Ovary (tissue), 3 donors: ENCODE measurements around the gene SPINK9.

Experiments used
- CTCF ChIP-seq, 3 donors: fragments of 450-650 bp in 2 of 3; fragments of 200-600 bp in 1 of 3; IDR thresholded peaks; one replicate each; pipeline versions ENCODE4 v1.5.1 to v1.8.0; 2016 to 2022; ENCODE audit warnings: antibody characterized with exemption in 3 of 3, mild to moderate bottlenecking in 1 of 3
- POLR2A ChIP-seq: fragments of 450-650 bp; IDR thresholded peaks from one replicate; pipeline ENCODE4 v1.6.1; 2017; ENCODE audit warnings: antibody characterized with exemption, mild to moderate bottlenecking, moderate library complexity
- donor health status: DM: no; HTN: no; CAD: no.

GRCh38 chr5:148314187-148314586 is 21.2 kb upstream of the SPINK9 start:
- TF ChIP-seq CTCF (IDR thresholded peaks at IDR 0.05) (no peak), POLR2A (no peak)
